K562 (cell line): ENCODE results near the gene UBE2L3. TPM values are rescaled to one million over a fixed set of nuclear protein-coding genes. Genes with fewer than 3 reads are reported as not detected.

Experiments
- CHD1 ChIP-seq: fragments of 200-600 bp; sonication (generic); IDR thresholded peaks from one replicate; pipeline ENCODE4 v1.6.1; 2012; ENCODE audit warnings: mild to moderate bottlenecking, moderate library complexity, low read length, inconsistent platforms
- E2F3 ChIP-seq: fragments of 250-450 bp; sonication (Bioruptor Pico); IDR thresholded peaks from 2 replicates; pipeline ENCODE4 v1.4.0; 2020; ENCODE audit warnings: mild to moderate bottlenecking
- MEIS2 ChIP-seq: fragments of 450-650 bp; IDR thresholded peaks from 2 replicates; pipeline ENCODE4 v1.6.1; 2014; ENCODE audit warnings: mild to moderate bottlenecking; ENCODE audit not compliant: partially characterized antibody
- NEUROD1 ChIP-seq: fragments of 150-350 bp; IDR thresholded peaks from 2 replicates; pipeline ENCODE4 v1.6.1; 2014; ENCODE audit warnings: borderline replicate concordance, low read length, low read depth; ENCODE audit not compliant: partially characterized antibody
- NFIX ChIP-seq: fragments of 250-450 bp; sonication (Bioruptor Pico); IDR thresholded peaks from 2 replicates; pipeline ENCODE4 v1.4.0; 2020; ENCODE audit warnings: low read depth, mild to moderate bottlenecking, moderate library complexity
- ZNF12 ChIP-seq: sonication (generic); formaldehyde crosslinking; IDR thresholded peaks from 2 replicates; pipeline ENCODE4 v1.4.0; 2020; ENCODE audit warnings: mild to moderate bottlenecking, missing genetic modification reagents
- polyA plus RNA-seq, 8 experiments: library from polyadenylated mRNA; depleted of rRNA in 4 of 8; stranded (reverse) in 5 of 8; unstranded in 3 of 8; fragments of >200 nt; fragmentation: Nextera tagmentation in 2 of 8; fragmentation: Illumina TruSeq in 1 of 8; extraction: Ambion mirVana in 2 of 8; extraction: Trizol in 1 of 8; gene quantifications; 2 replicates each; pipeline versions ENCODE4 v1.2.1 to v1.2.3, GENCODE V29; 2011 to 2014; ENCODE audit warnings: inconsistent platforms in 1 of 8, missing spikeins in 1 of 8
- total RNA-seq, 7 experiments: library from RNA; depleted of rRNA in 6 of 7; stranded (reverse); fragments of >200 nt in 6 of 7; fragmentation: Illumina TruSeq in 2 of 7; extraction: Trizol in 2 of 7; gene quantifications; 2 replicates each; pipeline versions ENCODE4 v1.2.1 to v1.2.3, GENCODE V29; 2011 to 2021; ENCODE audit warnings: low replicate concordance in 1 of 7
- TF ChIP-seq, protein P1 (sequence below): fragments of 200-600 bp; sonication (generic); IDR thresholded peaks from one replicate; pipeline ENCODE4 v1.6.1; 2012; ENCODE audit warnings: mild to moderate bottlenecking, low read depth, low read length, inconsistent platforms

UBE2L3 gene
- total and polyA plus RNA-seq, 9 of the 15 experiments (the other 6 are each of a cell fraction or from before 2014, with no cell fraction given): 215 to 625 (median 285) TPM

- TF ChIP-seq, protein P1, sequence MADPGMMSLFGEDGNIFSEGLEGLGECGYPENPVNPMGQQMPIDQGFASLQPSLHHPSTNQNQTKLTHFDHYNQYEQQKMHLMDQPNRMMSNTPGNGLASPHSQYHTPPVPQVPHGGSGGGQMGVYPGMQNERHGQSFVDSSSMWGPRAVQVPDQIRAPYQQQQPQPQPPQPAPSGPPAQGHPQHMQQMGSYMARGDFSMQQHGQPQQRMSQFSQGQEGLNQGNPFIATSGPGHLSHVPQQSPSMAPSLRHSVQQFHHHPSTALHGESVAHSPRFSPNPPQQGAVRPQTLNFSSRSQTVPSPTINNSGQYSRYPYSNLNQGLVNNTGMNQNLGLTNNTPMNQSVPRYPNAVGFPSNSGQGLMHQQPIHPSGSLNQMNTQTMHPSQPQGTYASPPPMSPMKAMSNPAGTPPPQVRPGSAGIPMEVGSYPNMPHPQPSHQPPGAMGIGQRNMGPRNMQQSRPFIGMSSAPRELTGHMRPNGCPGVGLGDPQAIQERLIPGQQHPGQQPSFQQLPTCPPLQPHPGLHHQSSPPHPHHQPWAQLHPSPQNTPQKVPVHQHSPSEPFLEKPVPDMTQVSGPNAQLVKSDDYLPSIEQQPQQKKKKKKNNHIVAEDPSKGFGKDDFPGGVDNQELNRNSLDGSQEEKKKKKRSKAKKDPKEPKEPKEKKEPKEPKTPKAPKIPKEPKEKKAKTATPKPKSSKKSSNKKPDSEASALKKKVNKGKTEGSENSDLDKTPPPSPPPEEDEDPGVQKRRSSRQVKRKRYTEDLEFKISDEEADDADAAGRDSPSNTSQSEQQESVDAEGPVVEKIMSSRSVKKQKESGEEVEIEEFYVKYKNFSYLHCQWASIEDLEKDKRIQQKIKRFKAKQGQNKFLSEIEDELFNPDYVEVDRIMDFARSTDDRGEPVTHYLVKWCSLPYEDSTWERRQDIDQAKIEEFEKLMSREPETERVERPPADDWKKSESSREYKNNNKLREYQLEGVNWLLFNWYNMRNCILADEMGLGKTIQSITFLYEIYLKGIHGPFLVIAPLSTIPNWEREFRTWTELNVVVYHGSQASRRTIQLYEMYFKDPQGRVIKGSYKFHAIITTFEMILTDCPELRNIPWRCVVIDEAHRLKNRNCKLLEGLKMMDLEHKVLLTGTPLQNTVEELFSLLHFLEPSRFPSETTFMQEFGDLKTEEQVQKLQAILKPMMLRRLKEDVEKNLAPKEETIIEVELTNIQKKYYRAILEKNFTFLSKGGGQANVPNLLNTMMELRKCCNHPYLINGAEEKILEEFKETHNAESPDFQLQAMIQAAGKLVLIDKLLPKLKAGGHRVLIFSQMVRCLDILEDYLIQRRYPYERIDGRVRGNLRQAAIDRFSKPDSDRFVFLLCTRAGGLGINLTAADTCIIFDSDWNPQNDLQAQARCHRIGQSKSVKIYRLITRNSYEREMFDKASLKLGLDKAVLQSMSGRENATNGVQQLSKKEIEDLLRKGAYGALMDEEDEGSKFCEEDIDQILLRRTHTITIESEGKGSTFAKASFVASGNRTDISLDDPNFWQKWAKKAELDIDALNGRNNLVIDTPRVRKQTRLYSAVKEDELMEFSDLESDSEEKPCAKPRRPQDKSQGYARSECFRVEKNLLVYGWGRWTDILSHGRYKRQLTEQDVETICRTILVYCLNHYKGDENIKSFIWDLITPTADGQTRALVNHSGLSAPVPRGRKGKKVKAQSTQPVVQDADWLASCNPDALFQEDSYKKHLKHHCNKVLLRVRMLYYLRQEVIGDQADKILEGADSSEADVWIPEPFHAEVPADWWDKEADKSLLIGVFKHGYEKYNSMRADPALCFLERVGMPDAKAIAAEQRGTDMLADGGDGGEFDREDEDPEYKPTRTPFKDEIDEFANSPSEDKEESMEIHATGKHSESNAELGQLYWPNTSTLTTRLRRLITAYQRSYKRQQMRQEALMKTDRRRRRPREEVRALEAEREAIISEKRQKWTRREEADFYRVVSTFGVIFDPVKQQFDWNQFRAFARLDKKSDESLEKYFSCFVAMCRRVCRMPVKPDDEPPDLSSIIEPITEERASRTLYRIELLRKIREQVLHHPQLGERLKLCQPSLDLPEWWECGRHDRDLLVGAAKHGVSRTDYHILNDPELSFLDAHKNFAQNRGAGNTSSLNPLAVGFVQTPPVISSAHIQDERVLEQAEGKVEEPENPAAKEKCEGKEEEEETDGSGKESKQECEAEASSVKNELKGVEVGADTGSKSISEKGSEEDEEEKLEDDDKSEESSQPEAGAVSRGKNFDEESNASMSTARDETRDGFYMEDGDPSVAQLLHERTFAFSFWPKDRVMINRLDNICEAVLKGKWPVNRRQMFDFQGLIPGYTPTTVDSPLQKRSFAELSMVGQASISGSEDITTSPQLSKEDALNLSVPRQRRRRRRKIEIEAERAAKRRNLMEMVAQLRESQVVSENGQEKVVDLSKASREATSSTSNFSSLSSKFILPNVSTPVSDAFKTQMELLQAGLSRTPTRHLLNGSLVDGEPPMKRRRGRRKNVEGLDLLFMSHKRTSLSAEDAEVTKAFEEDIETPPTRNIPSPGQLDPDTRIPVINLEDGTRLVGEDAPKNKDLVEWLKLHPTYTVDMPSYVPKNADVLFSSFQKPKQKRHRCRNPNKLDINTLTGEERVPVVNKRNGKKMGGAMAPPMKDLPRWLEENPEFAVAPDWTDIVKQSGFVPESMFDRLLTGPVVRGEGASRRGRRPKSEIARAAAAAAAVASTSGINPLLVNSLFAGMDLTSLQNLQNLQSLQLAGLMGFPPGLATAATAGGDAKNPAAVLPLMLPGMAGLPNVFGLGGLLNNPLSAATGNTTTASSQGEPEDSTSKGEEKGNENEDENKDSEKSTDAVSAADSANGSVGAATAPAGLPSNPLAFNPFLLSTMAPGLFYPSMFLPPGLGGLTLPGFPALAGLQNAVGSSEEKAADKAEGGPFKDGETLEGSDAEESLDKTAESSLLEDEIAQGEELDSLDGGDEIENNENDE: peak; percentile 57
- TF ChIP-seq NFIX (CRISPR knock-in tag) (no peak), ZNF12 (CRISPR knock-in tag) (no peak), CHD1 (peak; percentile 83), NEUROD1 (peak; percentile 22), MEIS2 (no peak), E2F3 (CRISPR knock-in tag) (no peak)
- TF ChIP-seq, all 486 proteins: peak for 29
These were observed 73.9 kb downstream of the UBE2L3 start (continued) for GRCh38 chr22:21641417-21641788.
